HepG2 (cell line): ENCODE measurements around the gene CHMP4B. TPM values are rescaled to one million over a fixed set of nuclear protein-coding genes. Genes with fewer than 3 reads are reported as not detected.

ENCODE experiments used
- CREB1 ChIP-seq, 2 experiments: fragments of 450-650 bp in 1 of 2; IDR thresholded peaks; 2 replicates each; pipeline ENCODE4 v1.6.1; 2016 to 2017; ENCODE audit warnings: control low read depth in 1 of 2, mild to moderate bottlenecking in 1 of 2, missing compliant biosample characterization in 1 of 2, missing genetic modification characterization in 1 of 2
- IKZF4 ChIP-seq: sonication (generic); formaldehyde crosslinking; IDR thresholded peaks from 2 replicates; pipeline ENCODE4 v1.5.1; 2020; ENCODE audit warnings: borderline replicate concordance, mild to moderate bottlenecking, low read depth, missing genetic modification reagents; ENCODE audit errors: not compliant biosample characterization
- KLF13 ChIP-seq: sonication (generic); formaldehyde crosslinking; IDR thresholded peaks from 2 replicates; pipeline ENCODE4 v1.4.0; 2020; ENCODE audit warnings: mild to moderate bottlenecking, missing genetic modification reagents
- MATR3 ChIP-seq: sonication (generic); formaldehyde crosslinking; IDR thresholded peaks from 2 replicates; pipeline ENCODE4 v1.4.0; 2020; ENCODE audit warnings: missing genetic modification reagents
- RFX3 ChIP-seq: IDR thresholded peaks from 2 replicates; pipeline ENCODE4 v1.6.1; 2016; ENCODE audit warnings: missing biosample characterization, missing genetic modification reagents
- RORA ChIP-seq: sonication (generic); formaldehyde crosslinking; IDR thresholded peaks from 2 replicates; pipeline ENCODE4 v1.5.0; 2020; ENCODE audit warnings: mild to moderate bottlenecking, missing genetic modification reagents, moderate library complexity
- SSRP1 ChIP-seq: IDR thresholded peaks from 2 replicates; pipeline ENCODE4 v1.6.1; 2016; ENCODE audit warnings: control low read depth
- TGIF2 ChIP-seq: IDR thresholded peaks from 2 replicates; pipeline ENCODE4 v1.6.1; 2016; ENCODE audit warnings: control low read depth, missing compliant biosample characterization
- ZNF18 ChIP-seq: sonication (generic); formaldehyde crosslinking; IDR thresholded peaks from 2 replicates; pipeline ENCODE4 v1.8.0; 2022; ENCODE audit warnings: mild to moderate bottlenecking, missing genetic modification reagents; ENCODE audit not compliant: insufficient replicate concordance
- ZNF335 ChIP-seq: sonication (generic); formaldehyde crosslinking; IDR thresholded peaks from 2 replicates; pipeline ENCODE4 v1.4.0; 2020; ENCODE audit warnings: missing genetic modification reagents
- ZNF512B ChIP-seq: sonication (generic); formaldehyde crosslinking; IDR thresholded peaks from 2 replicates; pipeline ENCODE4 v1.5.1; 2020; ENCODE audit warnings: missing genetic modification reagents, mild to moderate bottlenecking, borderline replicate concordance
- ZNF598 ChIP-seq: sonication (generic); formaldehyde crosslinking; IDR thresholded peaks from 2 replicates; pipeline ENCODE4 v1.5.1; 2020; ENCODE audit warnings: mild to moderate bottlenecking, missing genetic modification reagents, borderline replicate concordance
- ZNF646 ChIP-seq: sonication (generic); formaldehyde crosslinking; IDR thresholded peaks from 2 replicates; pipeline ENCODE4 v1.9.0; 2021; ENCODE audit warnings: mild to moderate bottlenecking, missing genetic modification reagents
- ZNF704 ChIP-seq: sonication (generic); formaldehyde crosslinking; IDR thresholded peaks from 2 replicates; pipeline ENCODE4 v1.8.1; 2023; ENCODE audit warnings: mild to moderate bottlenecking, inconsistent platforms, moderate library complexity, missing genetic modification reagents, borderline replicate concordance
- ZNF737 ChIP-seq: sonication (generic); formaldehyde crosslinking; IDR thresholded peaks from 2 replicates; pipeline ENCODE4 v1.5.0; 2020; ENCODE audit warnings: missing genetic modification reagents, mild to moderate bottlenecking, borderline replicate concordance
- polyA plus RNA-seq, 8 experiments: library from polyadenylated mRNA; depleted of rRNA in 3 of 8; stranded (reverse) in 7 of 8; unstranded in 1 of 8; fragments of >200 nt; fragmentation: Illumina TruSeq in 4 of 8; extraction: Trizol in 4 of 8; gene quantifications; 2 replicates each; pipeline versions ENCODE4 v1.2.1 to v1.2.3, GENCODE V29; 2011 to 2016; ENCODE audit warnings: low read depth in 4 of 8, missing spikeins in 1 of 8, mixed read lengths in 1 of 8; ENCODE audit not compliant: insufficient read depth in 1 of 8
- total RNA-seq, 5 experiments: library from RNA; depleted of rRNA; stranded (reverse); fragments of >200 nt; fragmentation: Illumina TruSeq; extraction: Trizol; gene quantifications; 2 replicates each; pipeline ENCODE4 v1.2.3, GENCODE V29; 2016; ENCODE audit warnings: low read depth in 1 of 5

The CHMP4B gene
- total and polyA plus RNA-seq, 2 of the 13 experiments (the other 11 are each of a cell fraction or from before 2014, with no cell fraction given), result 40.1 to 45.6 TPM

DNA sequence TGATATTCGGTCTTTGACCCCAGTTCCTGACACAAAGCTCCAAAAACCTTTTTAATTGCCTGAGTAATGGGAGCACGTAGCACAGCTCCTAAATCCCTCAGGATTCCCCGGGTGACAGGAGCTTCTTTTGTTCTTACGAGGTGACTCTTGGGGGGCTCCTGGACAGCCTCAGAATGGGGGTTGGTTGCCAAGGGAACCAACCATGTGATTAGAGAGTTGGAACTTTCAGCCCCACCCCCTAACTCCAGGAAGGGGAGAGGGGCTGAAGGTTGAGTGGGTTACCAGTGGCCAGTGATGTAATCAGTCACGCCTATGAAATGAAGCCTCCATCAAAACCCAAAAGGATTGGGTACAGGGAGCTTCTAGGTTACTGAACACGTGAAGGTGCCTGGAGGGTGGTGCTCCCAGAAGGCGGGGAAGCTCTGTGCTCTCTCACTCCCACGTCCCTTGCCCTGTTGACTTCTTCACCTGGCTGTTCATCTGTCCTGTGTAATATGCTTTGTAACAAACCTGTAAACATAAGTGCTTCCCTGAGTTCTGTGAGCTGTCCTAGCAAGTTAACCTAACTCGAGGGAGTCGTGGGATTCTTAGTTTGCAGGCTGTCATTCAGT, 89.5 kb downstream of the CHMP4B start (continued):
- TF ChIP-seq ZNF512B (CRISPR knock-in tag) (no peak), IKZF4 (CRISPR knock-in tag) (peak; percentile 47), ZNF18 (CRISPR knock-in tag) (no peak), KLF13 (no peak), RORA (CRISPR knock-in tag) (no peak), CREB1 (IDR thresholded peaks at IDR 0.05) (no peak), CREB1 (CRISPR knock-in tag; IDR thresholded peaks at IDR 0.05) (no peak), SSRP1 (CRISPR knock-in tag) (no peak), ZNF737 (no peak), ZNF335 (CRISPR knock-in tag) (no peak), ZNF704 (CRISPR knock-in tag) (no peak), TGIF2 (CRISPR knock-in tag) (0 out of 2 replicates have a peak, but pooled peaks have one; percentile 30), RFX3 (CRISPR knock-in tag) (peak; percentile 32; the same call in 1 of the 2 replicates), ZNF598 (CRISPR knock-in tag) (0 out of 2 replicates have a peak, but pooled peaks have one; percentile 27), ZNF646 (CRISPR knock-in tag) (peak; percentile 12; the same call in 1 of the 2 replicates), MATR3 (CRISPR knock-in tag) (no peak)
